ENCODE data around the gene IQGAP2. TPM values are rescaled to one million over a fixed set of nuclear protein-coding genes. Genes with fewer than 3 reads are reported as not detected.

Gene IQGAP2
- total and polyA plus RNA-seq, 2 donors (not counting 1 experiment from before 2014, with no cell fraction given), result 8.1 to 15.0 TPM

- CTCF ChIA-PET, result no interaction called here
Measured at GRCh38 chr5:76479973-76480667, 77.0 kb downstream of the IQGAP2 start.

GRCh38 chr5:76482984-76483383, 79.9 kb downstream of the IQGAP2 start:
- H3K36me3 ChIP-seq (replicated peaks in 1 of 2; ENCODE audit: control extremely low read depth in 1 of 2, control insufficient read depth in 1 of 2, extremely low read depth in 1 of 2, insufficient read depth in 2 of 2, low read length in 1 of 2), result no peaks in the 10 kb centered on the region
- no peak overlapping the region for H3K4me3 ChIP-seq (ENCODE audit: control extremely low read depth in 1 of 5, extremely low read depth in 1 of 5, insufficient read depth in 1 of 5, low read depth in 2 of 5, low read length in 4 of 5)
- POLR2A ChIA-PET, result no interaction called here
- no peaks in the 10 kb centered on the region for H3K79me2 ChIP-seq (ENCODE audit: control insufficient read depth, insufficient read depth, low read length)
- no peak overlapping the region for H3K9ac ChIP-seq (ENCODE audit: low read length)
- no peaks in the 10 kb centered on the region for H4K20me1 ChIP-seq (ENCODE audit: control insufficient read depth, insufficient read depth, low read length, poor library complexity, severe bottlenecking)
- no peaks in the 10 kb centered on the region for H3K4me1 ChIP-seq (ENCODE audit: control insufficient read depth in 2 of 2, insufficient read depth in 2 of 2, low read length in 2 of 2)
- no peaks in the 10 kb centered on the region for H3K9me3 ChIP-seq (ENCODE audit: control extremely low read depth in 1 of 3, control insufficient read depth in 2 of 3, insufficient read depth in 1 of 3, low read length in 2 of 3)
- H3K27me3 Mint-ChIP-seq, result no peaks in the 10 kb centered on the region
- H3K27ac ChIP-seq (ENCODE audit: low read length in 2 of 2), result no peak overlapping the region
- H3K4me2 ChIP-seq (replicated peaks; ENCODE audit: low read depth, low read length, poor library complexity, severe bottlenecking), result no peak overlapping the region
- H3K4me1 Mint-ChIP-seq, result peaks cover 6% of the 10 kb centered on the region
- no peak for DNase-seq
- intact Hi-C loops (cut with micrococcal nuclease), result no loop called here
- ATAC-seq (ENCODE audit: low read depth), result no peak
- TF ChIP-seq CTCF (IDR thresholded peaks at IDR 0.05) (no peak), EZH2 (IDR thresholded peaks at IDR 0.05; ENCODE audit: borderline replicate concordance, insufficient read depth, low read depth, low read length, poor library complexity, severe bottlenecking) (no peak)
- WGBS (ENCODE audit: insufficient coverage), result no CpG with 5 or more reads among the region's 4 CpGs
- CTCF ChIA-PET, result no interaction called here
- H3K9me3 Mint-ChIP-seq (ENCODE audit: insufficient read depth), result no peaks in the 10 kb centered on the region
- no peak overlapping the region for H2AFZ ChIP-seq (ENCODE audit: insufficient read depth, low read depth, low read length, poor library complexity, severe bottlenecking)
- H3K4me3 Mint-ChIP-seq, result no peak overlapping the region
- H3K27ac Mint-ChIP-seq, result no peak overlapping the region
- no peaks in the 10 kb centered on the region for H3K27me3 ChIP-seq (replicated peaks in 1 of 4; ENCODE audit: control extremely low read depth in 1 of 4, control insufficient read depth in 3 of 4, insufficient read depth in 4 of 4, low read length in 3 of 4)

More at GRCh38 chr5:76479973-76480667, 77.0 kb downstream of the IQGAP2 start:
- ATAC-seq (ENCODE audit: low read depth), result no peak
- DNase-seq, result no peak
- Mint-ChIP-seq H3K4me1 (peaks cover 6% of the 10 kb centered on the region), H3K9me3 (ENCODE audit: insufficient read depth) (no peaks in the 10 kb centered on the region), H3K27ac (no peak overlapping the region), H3K4me3 (no peak overlapping the region), H3K27me3 (no peaks in the 10 kb centered on the region)
- no peak overlapping the region for H3K9ac ChIP-seq (ENCODE audit: low read length)
- POLR2A ChIA-PET, result no interaction called here
- H3K4me1 ChIP-seq (ENCODE audit: control insufficient read depth in 2 of 2, insufficient read depth in 2 of 2, low read length in 2 of 2), result no peaks in the 10 kb centered on the region
- no peaks in the 10 kb centered on the region for H3K9me3 ChIP-seq (ENCODE audit: control extremely low read depth in 1 of 3, control insufficient read depth in 2 of 3, insufficient read depth in 1 of 3, low read length in 2 of 3)
- H3K79me2 ChIP-seq (ENCODE audit: control insufficient read depth, insufficient read depth, low read length), result no peaks in the 10 kb centered on the region
- H4K20me1 ChIP-seq (ENCODE audit: control insufficient read depth, insufficient read depth, low read length, poor library complexity, severe bottlenecking), result no peaks in the 10 kb centered on the region
- no peak overlapping the region for H3K27ac ChIP-seq (ENCODE audit: low read length in 2 of 2)
- H3K4me2 ChIP-seq (replicated peaks; ENCODE audit: low read depth, low read length, poor library complexity, severe bottlenecking), result no peak overlapping the region
- H3K4me3 ChIP-seq (ENCODE audit: control extremely low read depth in 1 of 5, extremely low read depth in 1 of 5, insufficient read depth in 1 of 5, low read depth in 2 of 5, low read length in 4 of 5), result no peak overlapping the region
- H3K36me3 ChIP-seq (replicated peaks in 1 of 2; ENCODE audit: control extremely low read depth in 1 of 2, control insufficient read depth in 1 of 2, extremely low read depth in 1 of 2, insufficient read depth in 2 of 2, low read length in 1 of 2), result no peaks in the 10 kb centered on the region
- TF ChIP-seq EZH2 (IDR thresholded peaks at IDR 0.05; ENCODE audit: borderline replicate concordance, insufficient read depth, low read depth, low read length, poor library complexity, severe bottlenecking) (no peak), CTCF (IDR thresholded peaks at IDR 0.05) (no peak)
- intact Hi-C loops (cut with micrococcal nuclease), result no loop called here
- no peak overlapping the region for H2AFZ ChIP-seq (ENCODE audit: insufficient read depth, low read depth, low read length, poor library complexity, severe bottlenecking)
- H3K27me3 ChIP-seq (replicated peaks in 1 of 4; ENCODE audit: control extremely low read depth in 1 of 4, control insufficient read depth in 3 of 4, insufficient read depth in 4 of 4, low read length in 3 of 4), result no peaks in the 10 kb centered on the region
- 38% methylated on average over 2 of the region's 4 CpGs for WGBS (ENCODE audit: insufficient coverage)
